ENCODE measurements around the gene MFF. TPM values are rescaled to one million over a fixed set of nuclear protein-coding genes. Genes with fewer than 3 reads are reported as not detected.

The MFF gene
- total and polyA plus RNA-seq, 2 of the 8 experiments (the other 6 are each of a cell fraction or from before 2014, with no cell fraction given): 36.2 to 86.8 TPM

DNA sequence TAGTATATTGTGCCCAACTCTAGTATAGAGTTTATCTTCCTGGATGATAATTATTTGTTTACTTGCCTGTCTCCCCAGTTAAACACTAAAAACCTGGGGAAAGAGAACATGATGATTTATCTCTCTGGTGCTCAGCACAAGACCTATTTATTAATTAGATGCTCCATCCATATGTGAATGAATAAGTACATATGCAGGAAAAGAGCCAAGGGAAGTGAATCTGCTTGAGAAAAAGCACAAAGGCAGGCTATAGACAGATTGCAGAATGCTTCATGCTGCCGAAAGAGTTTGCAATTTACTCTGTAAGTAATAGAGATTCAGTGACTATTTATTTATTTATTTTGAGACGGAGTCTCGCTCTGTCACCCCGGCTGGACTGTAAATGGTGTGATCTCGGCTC lies 37.3 kb upstream of the MFF start:
- Histone ChIP-seq H3K23me2 (ENCODE audit: low read depth, low read length) (no peaks in the 10 kb centered on the region), H2BK5ac (ENCODE audit: low read depth, low read length) (no peak overlapping the region), H3K27me3 (replicated peaks in 1 of 4; ENCODE audit: control insufficient read depth in 3 of 4, extremely low read depth in 1 of 4, insufficient read depth in 3 of 4, low read length in 3 of 4) (no peaks in the 10 kb centered on the region), H2BK15ac (ENCODE audit: low read length) (no peak overlapping the region), H3K56ac (replicated peaks; ENCODE audit: insufficient read length, low read depth, low read length) (no peak overlapping the region), H3K36me3 (ENCODE audit: control insufficient read depth in 2 of 4, insufficient read depth in 4 of 4, low read length in 3 of 4) (no peaks in the 10 kb centered on the region), H3K18ac (ENCODE audit: extremely low read depth, low read length) (no peak overlapping the region), H4K8ac (ENCODE audit: extremely low read depth, insufficient read depth, low read length) (no peak overlapping the region), H3K23ac (ENCODE audit: insufficient read length) (no peak overlapping the region), H4K91ac (replicated peaks; ENCODE audit: insufficient read length, low read length) (no peak overlapping the region), H3K4me3 (ENCODE audit: extremely low read depth in 1 of 4, insufficient read depth in 2 of 4, low read depth in 3 of 4, low read length in 4 of 4) (no peak overlapping the region), H4K20me1 (replicated peaks in 1 of 2; ENCODE audit: control insufficient read depth in 1 of 2, insufficient read depth in 2 of 2, low read length in 2 of 2) (no peaks in the 10 kb centered on the region), H3K4me2 (ENCODE audit: insufficient read depth in 1 of 2, low read depth in 2 of 2, low read length in 2 of 2) (no peak overlapping the region), H2BK120ac (replicated peaks; ENCODE audit: low read depth, low read length) (no peak overlapping the region), H3K9ac (replicated peaks in 1 of 4; ENCODE audit: extremely low read depth in 1 of 4, low read depth in 3 of 4, low read length in 3 of 4) (no peak overlapping the region), H2AK5ac (ENCODE audit: low read depth, low read length) (no peak overlapping the region), H3K27ac (ENCODE audit: low read depth, low read length) (no peak overlapping the region), H2BK12ac (ENCODE audit: low read depth, low read length) (no peak overlapping the region), H3K9me3 (ENCODE audit: insufficient read depth in 2 of 2, low read depth in 1 of 2, low read length in 1 of 2) (no peaks in the 10 kb centered on the region), H3K4me1 (replicated peaks in 1 of 4; ENCODE audit: control insufficient read depth in 3 of 4, insufficient read depth in 4 of 4, low read length in 3 of 4) (no peaks in the 10 kb centered on the region), H2AFZ (ENCODE audit: low read length) (no peak overlapping the region), H3K14ac (ENCODE audit: insufficient read length) (no peak overlapping the region), H3K79me2 (ENCODE audit: control insufficient read depth in 1 of 2, insufficient read depth in 2 of 2, low read length in 2 of 2) (no peaks in the 10 kb centered on the region), H2BK20ac (ENCODE audit: low read length) (no peak overlapping the region), H4K5ac (ENCODE audit: insufficient read length, low read depth, low read length) (no peak overlapping the region), H3K4ac (replicated peaks; ENCODE audit: insufficient read length, low read depth, low read length) (no peak overlapping the region), H3K79me1 (ENCODE audit: low read depth, low read length) (no peaks in the 10 kb centered on the region)
- CTCF ChIA-PET (ENCODE audit: partially characterized antibody): no interaction called here
- no peak for TF ChIP-seq SIX5 (IDR thresholded peaks at IDR 0.05; ENCODE audit: low read depth, low read length)
- TF ChIP-seq SRF (IDR thresholded peaks at IDR 0.05; ENCODE audit: low read depth, low read length): no peak
- no peak for TF ChIP-seq CEBPB (IDR thresholded peaks at IDR 0.05; ENCODE audit: low read depth, low read length)
- TF ChIP-seq, protein P1, sequence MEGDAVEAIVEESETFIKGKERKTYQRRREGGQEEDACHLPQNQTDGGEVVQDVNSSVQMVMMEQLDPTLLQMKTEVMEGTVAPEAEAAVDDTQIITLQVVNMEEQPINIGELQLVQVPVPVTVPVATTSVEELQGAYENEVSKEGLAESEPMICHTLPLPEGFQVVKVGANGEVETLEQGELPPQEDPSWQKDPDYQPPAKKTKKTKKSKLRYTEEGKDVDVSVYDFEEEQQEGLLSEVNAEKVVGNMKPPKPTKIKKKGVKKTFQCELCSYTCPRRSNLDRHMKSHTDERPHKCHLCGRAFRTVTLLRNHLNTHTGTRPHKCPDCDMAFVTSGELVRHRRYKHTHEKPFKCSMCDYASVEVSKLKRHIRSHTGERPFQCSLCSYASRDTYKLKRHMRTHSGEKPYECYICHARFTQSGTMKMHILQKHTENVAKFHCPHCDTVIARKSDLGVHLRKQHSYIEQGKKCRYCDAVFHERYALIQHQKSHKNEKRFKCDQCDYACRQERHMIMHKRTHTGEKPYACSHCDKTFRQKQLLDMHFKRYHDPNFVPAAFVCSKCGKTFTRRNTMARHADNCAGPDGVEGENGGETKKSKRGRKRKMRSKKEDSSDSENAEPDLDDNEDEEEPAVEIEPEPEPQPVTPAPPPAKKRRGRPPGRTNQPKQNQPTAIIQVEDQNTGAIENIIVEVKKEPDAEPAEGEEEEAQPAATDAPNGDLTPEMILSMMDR (IDR thresholded peaks at IDR 0.05; ENCODE audit: control extremely low read depth in 1 of 3, insufficient read depth in 1 of 3, low read depth in 1 of 3, low read length in 3 of 3): no peak
- no peak for TF ChIP-seq HDAC6 (IDR thresholded peaks at IDR 0.05; ENCODE audit: low read depth, low read length)
- TF ChIP-seq, protein P2, sequence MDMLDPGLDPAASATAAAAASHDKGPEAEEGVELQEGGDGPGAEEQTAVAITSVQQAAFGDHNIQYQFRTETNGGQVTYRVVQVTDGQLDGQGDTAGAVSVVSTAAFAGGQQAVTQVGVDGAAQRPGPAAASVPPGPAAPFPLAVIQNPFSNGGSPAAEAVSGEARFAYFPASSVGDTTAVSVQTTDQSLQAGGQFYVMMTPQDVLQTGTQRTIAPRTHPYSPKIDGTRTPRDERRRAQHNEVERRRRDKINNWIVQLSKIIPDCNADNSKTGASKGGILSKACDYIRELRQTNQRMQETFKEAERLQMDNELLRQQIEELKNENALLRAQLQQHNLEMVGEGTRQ (IDR thresholded peaks at IDR 0.05; ENCODE audit: low read length): no peak
- TF ChIP-seq TCF12 (IDR thresholded peaks at IDR 0.05; ENCODE audit: low read depth, low read length): no peak
- FAIRE-seq: no peak
- 98% methylated on average over 5 of the region's 5 CpGs; no CpG with 5 or more reads in 1 of the 2 experiments for WGBS, 2 experiments (ENCODE audit: extremely low coverage in 1 of 2, insufficient coverage in 1 of 2, insufficient read length in 1 of 2, insufficient replicate concordance in 2 of 2, low coverage in 1 of 2, low lambda C conversion rate in 2 of 2, missing lambda C conversion rate in 1 of 2)
- DNase-seq (ENCODE audit: low read depth in 1 of 2, low spot score in 2 of 2): no peak
- POLR2A ChIA-PET (ENCODE audit: partially characterized antibody): no interaction called here

Data from H1 (cell line).